ENCODE measurements around the gene LCAT.

Gene LCAT

GRCh38 chr16:67989322-67990017, 45.5 kb upstream of the LCAT start:
- Histone ChIP-seq H3K4me3 (replicated peaks; ENCODE audit: low read depth, low read length) (no peak overlapping the region), H3K27me3 (replicated peaks; ENCODE audit: control insufficient read depth, insufficient read depth, low read length) (no peaks in the 10 kb centered on the region), H3K36me3 (ENCODE audit: control insufficient read depth, insufficient read depth, low read length) (no peaks in the 10 kb centered on the region)
- no peak for DNase-seq (ENCODE audit: extremely low read depth, insufficient read length)
- TF ChIP-seq, protein P1, sequence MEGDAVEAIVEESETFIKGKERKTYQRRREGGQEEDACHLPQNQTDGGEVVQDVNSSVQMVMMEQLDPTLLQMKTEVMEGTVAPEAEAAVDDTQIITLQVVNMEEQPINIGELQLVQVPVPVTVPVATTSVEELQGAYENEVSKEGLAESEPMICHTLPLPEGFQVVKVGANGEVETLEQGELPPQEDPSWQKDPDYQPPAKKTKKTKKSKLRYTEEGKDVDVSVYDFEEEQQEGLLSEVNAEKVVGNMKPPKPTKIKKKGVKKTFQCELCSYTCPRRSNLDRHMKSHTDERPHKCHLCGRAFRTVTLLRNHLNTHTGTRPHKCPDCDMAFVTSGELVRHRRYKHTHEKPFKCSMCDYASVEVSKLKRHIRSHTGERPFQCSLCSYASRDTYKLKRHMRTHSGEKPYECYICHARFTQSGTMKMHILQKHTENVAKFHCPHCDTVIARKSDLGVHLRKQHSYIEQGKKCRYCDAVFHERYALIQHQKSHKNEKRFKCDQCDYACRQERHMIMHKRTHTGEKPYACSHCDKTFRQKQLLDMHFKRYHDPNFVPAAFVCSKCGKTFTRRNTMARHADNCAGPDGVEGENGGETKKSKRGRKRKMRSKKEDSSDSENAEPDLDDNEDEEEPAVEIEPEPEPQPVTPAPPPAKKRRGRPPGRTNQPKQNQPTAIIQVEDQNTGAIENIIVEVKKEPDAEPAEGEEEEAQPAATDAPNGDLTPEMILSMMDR (IDR thresholded peaks at IDR 0.05; ENCODE audit: insufficient read depth, low read length, poor library complexity, severe bottlenecking), result no peak

- no peaks in the 10 kb centered on the region for H3K36me3 ChIP-seq (ENCODE audit: control insufficient read depth, insufficient read depth, low read length)
- no peak for DNase-seq (ENCODE audit: extremely low read depth, insufficient read length)
Observed at GRCh38 chr16:67988675-67989074, 44.8 kb upstream of the LCAT start.

DNA sequence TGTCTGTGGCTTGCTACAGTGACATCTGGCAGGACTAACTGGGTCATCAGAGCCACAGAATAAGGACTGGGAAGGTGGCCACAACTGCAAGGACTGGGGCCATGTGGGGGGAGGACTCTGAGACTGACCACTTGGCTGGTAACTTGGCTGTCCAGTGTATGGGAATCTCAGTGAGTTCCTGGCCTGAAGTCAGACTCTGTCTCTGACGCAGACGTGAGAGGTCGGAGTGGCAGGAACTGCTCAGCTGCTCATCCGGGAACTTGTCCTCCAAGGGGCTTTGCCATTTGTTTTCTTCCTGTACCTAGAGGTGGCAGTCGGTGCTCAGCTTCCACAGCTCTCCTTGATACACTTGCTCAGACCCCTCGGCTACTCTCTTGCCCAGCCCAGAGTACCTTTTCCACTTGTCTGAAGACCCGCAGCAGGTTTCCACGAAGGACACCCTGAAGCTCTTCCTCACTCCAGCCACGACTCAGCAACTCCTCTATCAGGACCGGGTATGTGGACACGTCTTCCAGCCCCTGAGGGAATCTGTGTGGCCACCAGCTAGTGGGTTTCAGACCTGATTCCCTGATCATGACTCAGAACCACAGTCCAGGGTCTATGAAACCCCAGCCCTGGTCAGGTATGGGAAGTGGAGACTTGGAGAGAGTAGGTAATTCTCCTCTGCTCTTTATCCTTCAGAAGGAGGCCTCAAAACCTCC, 43.7 kb upstream of the LCAT start:
- DNase-seq (ENCODE audit: extremely low read depth, insufficient read length), result no peak
- H3K4me3 ChIP-seq (replicated peaks; ENCODE audit: low read depth, low read length), result no peak overlapping the region
- TF ChIP-seq, protein P1 (IDR thresholded peaks at IDR 0.05; ENCODE audit: insufficient read depth, low read length, poor library complexity, severe bottlenecking), result no peak
- no peaks in the 10 kb centered on the region for H3K27me3 ChIP-seq (replicated peaks; ENCODE audit: control insufficient read depth, insufficient read depth, low read length)
- no peaks in the 10 kb centered on the region for H3K36me3 ChIP-seq (ENCODE audit: control insufficient read depth, insufficient read depth, low read length)

More at GRCh38 chr16:67988675-67989074, 44.8 kb upstream of the LCAT start:
- TF ChIP-seq, protein P1 (IDR thresholded peaks at IDR 0.05; ENCODE audit: insufficient read depth, low read length, poor library complexity, severe bottlenecking), result no peak
- H3K4me3 ChIP-seq (replicated peaks; ENCODE audit: low read depth, low read length), result no peak overlapping the region
- no peaks in the 10 kb centered on the region for H3K27me3 ChIP-seq (replicated peaks; ENCODE audit: control insufficient read depth, insufficient read depth, low read length)

- Histone ChIP-seq H3K27me3 (replicated peaks; ENCODE audit: control insufficient read depth, insufficient read depth, low read length) (no peaks in the 10 kb centered on the region), H3K4me3 (replicated peaks; ENCODE audit: low read depth, low read length) (no peak overlapping the region), H3K36me3 (ENCODE audit: control insufficient read depth, insufficient read depth, low read length) (no peaks in the 10 kb centered on the region)
- DNase-seq (ENCODE audit: extremely low read depth, insufficient read length), result no peak
- TF ChIP-seq, protein P1 (IDR thresholded peaks at IDR 0.05; ENCODE audit: insufficient read depth, low read length, poor library complexity, severe bottlenecking), result no peak
Observed at GRCh38 chr16:67986949-67987348, 43.0 kb upstream of the LCAT start.

- no peak for DNase-seq (ENCODE audit: extremely low read depth, insufficient read length)
- no peaks in the 10 kb centered on the region for H3K36me3 ChIP-seq (ENCODE audit: control insufficient read depth, insufficient read depth, low read length)
- no peaks in the 10 kb centered on the region for H3K27me3 ChIP-seq (replicated peaks; ENCODE audit: control insufficient read depth, insufficient read depth, low read length)
- no peak overlapping the region for H3K4me3 ChIP-seq (replicated peaks; ENCODE audit: low read depth, low read length)
- TF ChIP-seq, protein P1 (IDR thresholded peaks at IDR 0.05; ENCODE audit: insufficient read depth, low read length, poor library complexity, severe bottlenecking), result no peak
Observed at GRCh38 chr16:67982011-67982696, 38.2 kb upstream of the LCAT start.

Data from GM06990 (cell line).